HCT116 (cell line): Measurements from ENCODE around the gene PCGF5. TPM values are rescaled to one million over a fixed set of nuclear protein-coding genes. Genes with fewer than 3 reads are reported as not detected.

ENCODE experiments used
- ATAC-seq: fragments of 200-7000 bp; cut with Tn5 transposase; 2 replicates; pipeline ENCODE4 v1.9.1; 2020; ENCODE audit warnings: mild to moderate bottlenecking, moderate library complexity
- BruUV-seq: library from RNA; stranded (reverse); fragments of 400-500 nt; replicated peaks from 2 replicates; lab custom pipeline; 2021; lab: Mats Ljungman, UMichigan
- CTCF ChIA-PET: fragments of 300-600 bp; sonication (Branson Sonifier 250); formaldehyde crosslinking; loops from one replicate; lab custom pipeline; 2021; ENCODE audit warnings: antibody characterized with exemption; lab: Charles Lee
- POLR2A ChIA-PET: fragments of 300-600, 350-600 bp; sonication (Branson Sonifier 250); formaldehyde crosslinking; loops from one replicate; lab custom pipeline; 2021; ENCODE audit warnings: antibody characterized with exemption; lab: Charles Lee
- RAD21 ChIA-PET, 2 experiments: fragments of 300-600 bp; sonication (Branson Sonifier 250); formaldehyde crosslinking; loops; one replicate each; lab custom pipeline; 2023; ENCODE audit warnings: low total read pairs in 2 of 2; ENCODE audit not compliant: uncharacterized antibody in 2 of 2, unreplicated experiment in 2 of 2, low non-redundant PET in 1 of 2; lab: Charles Lee
- DNase-seq: peaks from one replicate; pipeline ENCODE4 v3.0.0-alpha.2; 2010; ENCODE audit warnings: low read depth, low spot score
- H2AFZ ChIP-seq: fragments of 200-600 bp; shearing (Covaris generic), sonication (generic); 2 replicates; pipeline ENCODE4 v1.6.1; 2017; ENCODE audit warnings: low read depth, mixed run types, mixed read lengths, antibody characterized with exemption, low read length; ENCODE audit not compliant: poor library complexity, severe bottlenecking
- H3K27ac ChIP-seq: 2 replicates; pipeline ENCODE4 v1.5.1; 2012; ENCODE audit warnings: low read depth, low read length
- H3K27me3 ChIP-seq: fragments of 200-600 bp; sonication (generic); 2 replicates; pipeline ENCODE4 v1.6.1; 2016; ENCODE audit warnings: mixed run types, low read length, mixed read lengths; ENCODE audit not compliant: insufficient read depth
- H3K36me3 ChIP-seq, 2 experiments: fragments of 200-500 bp in 1 of 2; fragments of 200-600 bp in 1 of 2; sonication (Bioruptor generic) in 1 of 2; sonication (generic) in 1 of 2; 2 replicates each; pipeline versions ENCODE4 v1.5.1 to v1.6.1; 2014 to 2016; ENCODE audit warnings: low read length in 2 of 2, inconsistent platforms in 1 of 2, mixed read lengths in 1 of 2, mixed run types in 1 of 2; ENCODE audit not compliant: insufficient read depth in 2 of 2, control insufficient read depth in 1 of 2
- H3K4me1 ChIP-seq, 2 experiments: fragments of 200-600 bp in 1 of 2; sonication (generic) in 1 of 2; 2 replicates each; pipeline versions ENCODE4 v1.5.1 to v1.6.1; 2012 to 2017; ENCODE audit warnings: low read length in 2 of 2, inconsistent platforms in 1 of 2, mild to moderate bottlenecking in 1 of 2, mixed read lengths in 1 of 2, mixed run types in 1 of 2, moderate library complexity in 1 of 2; ENCODE audit not compliant: insufficient read depth in 2 of 2, control insufficient read depth in 1 of 2
- H3K4me2 ChIP-seq: fragments of 200-600 bp; sonication (generic); 2 replicates; pipeline ENCODE4 v1.6.1; 2017; ENCODE audit warnings: mixed run types, low read length, mixed read lengths
- H3K4me3 ChIP-seq, 2 experiments: fragments of 200-600 bp in 1 of 2; sonication (generic) in 1 of 2; replicated peaks in 1 of 2; 2 replicates each; pipeline ENCODE4 v1.5.1; 2011 to 2016; ENCODE audit warnings: low read length in 2 of 2, control low read depth in 1 of 2, low read depth in 1 of 2, mild to moderate bottlenecking in 1 of 2, mixed read lengths in 1 of 2, mixed run types in 1 of 2
- H3K79me2 ChIP-seq: fragments of 200-600 bp; sonication (generic); 2 replicates; pipeline ENCODE4 v1.6.1; 2017; ENCODE audit warnings: mild to moderate bottlenecking, mixed run types, low read length, moderate library complexity, mixed read lengths; ENCODE audit not compliant: insufficient read depth
- H3K9ac ChIP-seq: fragments of 200-600 bp; sonication (generic); 2 replicates; pipeline ENCODE4 v1.6.1; 2016; ENCODE audit warnings: low read length, mixed read lengths
- H3K9me2 ChIP-seq: fragments of 200-600 bp; sonication (generic), shearing (Covaris generic); 2 replicates; pipeline ENCODE4 v1.6.1; 2017; ENCODE audit warnings: mixed run types, mild to moderate bottlenecking, moderate library complexity; ENCODE audit not compliant: insufficient read depth
- H3K9me3 ChIP-seq, 2 experiments: fragments of 200-500 bp in 1 of 2; fragments of 200-600 bp in 1 of 2; sonication (Bioruptor generic) in 1 of 2; sonication (generic) in 1 of 2; 2 replicates each; pipeline ENCODE4 v1.6.1; 2014 to 2017; ENCODE audit warnings: low read length in 2 of 2, mixed read lengths in 2 of 2, inconsistent platforms in 1 of 2, low read depth in 1 of 2, mild to moderate bottlenecking in 1 of 2, mixed run types in 1 of 2, moderate library complexity in 1 of 2; ENCODE audit not compliant: control insufficient read depth in 1 of 2, insufficient read depth in 1 of 2
- H4K20me1 ChIP-seq: fragments of 200-600 bp; sonication (generic), shearing (Covaris generic); 2 replicates; pipeline ENCODE4 v1.6.1; 2017; ENCODE audit warnings: mixed run types, mild to moderate bottlenecking, moderate library complexity; ENCODE audit not compliant: insufficient read depth
- JUND ChIP-seq: IDR thresholded peaks from 2 replicates; pipeline ENCODE4 v1.6.1; 2012
- POLR2AphosphoS5 ChIP-seq: IDR thresholded peaks from 2 replicates; pipeline ENCODE4 v1.6.1; 2011; ENCODE audit warnings: mild to moderate bottlenecking, low read depth, low read length, moderate library complexity
- RAD21 ChIP-seq: IDR thresholded peaks from 2 replicates; pipeline ENCODE4 v1.6.1; 2012; ENCODE audit warnings: low read depth, mild to moderate bottlenecking
- TCF7L2 ChIP-seq: IDR thresholded peaks from 2 replicates; pipeline ENCODE4 v1.7.0; 2011; ENCODE audit warnings: borderline replicate concordance, inconsistent platforms; ENCODE audit not compliant: insufficient read depth, insufficient read length; ENCODE audit errors: extremely low read depth
- intact Hi-C: fragments of 100-400 bp; cut with micrococcal nuclease; formaldehyde crosslinking; loops from 2 replicates; pipeline ENCODE4 v1.10.0; 2022
- total RNA-seq: library from RNA; stranded (reverse); gene quantifications from one replicate; pipeline ENCODE4 v1.2.1, GENCODE V29; 2021; ENCODE audit not compliant: unreplicated experiment
- TF ChIP-seq, protein P1 (sequence below): IDR thresholded peaks from 2 replicates; pipeline ENCODE4 v1.6.1; 2011; ENCODE audit warnings: mild to moderate bottlenecking, low read length, moderate library complexity; ENCODE audit not compliant: insufficient replicate concordance; ENCODE audit errors: extremely low read depth
- TF ChIP-seq, protein P2 (sequence below): IDR thresholded peaks from 2 replicates; pipeline ENCODE4 v1.6.1; 2012; ENCODE audit warnings: low read depth

The PCGF5 gene
- total RNA-seq, 1 experiment from 2014 or later: 27.5 TPM

DNA sequence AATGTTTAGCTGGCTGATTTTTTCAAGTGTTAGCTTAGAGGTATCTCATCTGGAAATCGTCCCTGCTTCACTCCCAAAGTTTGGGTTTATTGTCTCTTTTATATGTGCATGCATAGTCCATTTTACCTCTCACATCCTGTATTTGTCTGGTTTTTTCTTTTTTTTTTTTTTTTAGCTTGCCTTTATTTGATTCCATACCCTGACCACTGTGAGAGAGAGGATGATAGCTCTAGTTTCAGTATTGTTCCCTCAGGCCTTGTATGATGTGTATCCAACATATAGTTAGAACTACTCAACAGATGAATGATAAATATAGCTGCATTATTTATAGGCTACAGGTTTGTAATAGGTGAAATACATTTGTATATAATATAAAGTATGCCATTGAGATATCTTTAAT, 29.9 kb downstream of the PCGF5 start:
- Histone ChIP-seq H3K27me3 (no peaks in the 10 kb centered on the region), H2AFZ (no peak overlapping the region), H3K36me3 (peaks cover 2 to 6% of the 10 kb centered on the region in 2 experiments; a peak in 1 of 4 replicates), H3K4me3 (no peak overlapping the region), H3K27ac (no peak overlapping the region), H3K79me2 (no peaks in the 10 kb centered on the region), H3K4me1 (no peaks in the 10 kb centered on the region), H3K4me2 (no peak overlapping the region), H3K9ac (no peak overlapping the region), H3K9me2 (no peaks in the 10 kb centered on the region), H3K9me3 (no peaks in the 10 kb centered on the region), H4K20me1 (no peaks in the 10 kb centered on the region)
- intact Hi-C loops: loop anchor here (2.0 kb wide), 1 partner anchor 370 kb away; no protein-coding TSS in a partner anchor
- DNase-seq (no peak), ATAC-seq (no peak)
- ChIA-PET POLR2A (interaction anchor here (1.0 kb wide), 1 partner anchor 241 kb away, joined by 3 read pairs; no protein-coding TSS in a partner anchor), RAD21 (interaction anchor here (0.6 to 2.2 kb wide), 8 partner anchors 16 to 339 kb away, joined by 3 to 5 read pairs (median 4); no protein-coding TSS in a partner anchor), CTCF (interaction anchor here (0.7 to 3.2 kb wide), 11 partner anchors 12 to 371 kb away, joined by 3 to 42 read pairs (median 4); no protein-coding TSS in a partner anchor)
- no peak for TF ChIP-seq RAD21
- TF ChIP-seq, protein P1, sequence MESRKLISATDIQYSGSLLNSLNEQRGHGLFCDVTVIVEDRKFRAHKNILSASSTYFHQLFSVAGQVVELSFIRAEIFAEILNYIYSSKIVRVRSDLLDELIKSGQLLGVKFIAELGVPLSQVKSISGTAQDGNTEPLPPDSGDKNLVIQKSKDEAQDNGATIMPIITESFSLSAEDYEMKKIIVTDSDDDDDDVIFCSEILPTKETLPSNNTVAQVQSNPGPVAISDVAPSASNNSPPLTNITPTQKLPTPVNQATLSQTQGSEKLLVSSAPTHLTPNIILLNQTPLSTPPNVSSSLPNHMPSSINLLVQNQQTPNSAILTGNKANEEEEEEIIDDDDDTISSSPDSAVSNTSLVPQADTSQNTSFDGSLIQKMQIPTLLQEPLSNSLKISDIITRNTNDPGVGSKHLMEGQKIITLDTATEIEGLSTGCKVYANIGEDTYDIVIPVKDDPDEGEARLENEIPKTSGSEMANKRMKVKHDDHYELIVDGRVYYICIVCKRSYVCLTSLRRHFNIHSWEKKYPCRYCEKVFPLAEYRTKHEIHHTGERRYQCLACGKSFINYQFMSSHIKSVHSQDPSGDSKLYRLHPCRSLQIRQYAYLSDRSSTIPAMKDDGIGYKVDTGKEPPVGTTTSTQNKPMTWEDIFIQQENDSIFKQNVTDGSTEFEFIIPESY: no peak
- no peak for TF ChIP-seq JUND
- TF ChIP-seq, protein P2, sequence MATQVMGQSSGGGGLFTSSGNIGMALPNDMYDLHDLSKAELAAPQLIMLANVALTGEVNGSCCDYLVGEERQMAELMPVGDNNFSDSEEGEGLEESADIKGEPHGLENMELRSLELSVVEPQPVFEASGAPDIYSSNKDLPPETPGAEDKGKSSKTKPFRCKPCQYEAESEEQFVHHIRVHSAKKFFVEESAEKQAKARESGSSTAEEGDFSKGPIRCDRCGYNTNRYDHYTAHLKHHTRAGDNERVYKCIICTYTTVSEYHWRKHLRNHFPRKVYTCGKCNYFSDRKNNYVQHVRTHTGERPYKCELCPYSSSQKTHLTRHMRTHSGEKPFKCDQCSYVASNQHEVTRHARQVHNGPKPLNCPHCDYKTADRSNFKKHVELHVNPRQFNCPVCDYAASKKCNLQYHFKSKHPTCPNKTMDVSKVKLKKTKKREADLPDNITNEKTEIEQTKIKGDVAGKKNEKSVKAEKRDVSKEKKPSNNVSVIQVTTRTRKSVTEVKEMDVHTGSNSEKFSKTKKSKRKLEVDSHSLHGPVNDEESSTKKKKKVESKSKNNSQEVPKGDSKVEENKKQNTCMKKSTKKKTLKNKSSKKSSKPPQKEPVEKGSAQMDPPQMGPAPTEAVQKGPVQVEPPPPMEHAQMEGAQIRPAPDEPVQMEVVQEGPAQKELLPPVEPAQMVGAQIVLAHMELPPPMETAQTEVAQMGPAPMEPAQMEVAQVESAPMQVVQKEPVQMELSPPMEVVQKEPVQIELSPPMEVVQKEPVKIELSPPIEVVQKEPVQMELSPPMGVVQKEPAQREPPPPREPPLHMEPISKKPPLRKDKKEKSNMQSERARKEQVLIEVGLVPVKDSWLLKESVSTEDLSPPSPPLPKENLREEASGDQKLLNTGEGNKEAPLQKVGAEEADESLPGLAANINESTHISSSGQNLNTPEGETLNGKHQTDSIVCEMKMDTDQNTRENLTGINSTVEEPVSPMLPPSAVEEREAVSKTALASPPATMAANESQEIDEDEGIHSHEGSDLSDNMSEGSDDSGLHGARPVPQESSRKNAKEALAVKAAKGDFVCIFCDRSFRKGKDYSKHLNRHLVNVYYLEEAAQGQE: no peak
- no peak for TF ChIP-seq TCF7L2
- TF ChIP-seq POLR2AphosphoS5: no peak
- BruUV-seq: no TSS peak
